HG03469 (cell line): ENCODE data around the gene GAB4.
"Not testable (repeated sequence)": the region's sequence is repeated elsewhere in the genome, so short reads cannot be mapped to it uniquely, and the experiment has no call there.

Experiments used
- ATAC-seq: cut with Tn5 transposase; IDR thresholded peaks from one replicate; pipeline ENCODE4 v1.9.1; 2021; ENCODE audit warnings: mild to moderate bottlenecking, moderate library complexity, moderate number of reproducible peaks; ENCODE audit not compliant: unreplicated experiment

The GAB4 gene

DNA sequence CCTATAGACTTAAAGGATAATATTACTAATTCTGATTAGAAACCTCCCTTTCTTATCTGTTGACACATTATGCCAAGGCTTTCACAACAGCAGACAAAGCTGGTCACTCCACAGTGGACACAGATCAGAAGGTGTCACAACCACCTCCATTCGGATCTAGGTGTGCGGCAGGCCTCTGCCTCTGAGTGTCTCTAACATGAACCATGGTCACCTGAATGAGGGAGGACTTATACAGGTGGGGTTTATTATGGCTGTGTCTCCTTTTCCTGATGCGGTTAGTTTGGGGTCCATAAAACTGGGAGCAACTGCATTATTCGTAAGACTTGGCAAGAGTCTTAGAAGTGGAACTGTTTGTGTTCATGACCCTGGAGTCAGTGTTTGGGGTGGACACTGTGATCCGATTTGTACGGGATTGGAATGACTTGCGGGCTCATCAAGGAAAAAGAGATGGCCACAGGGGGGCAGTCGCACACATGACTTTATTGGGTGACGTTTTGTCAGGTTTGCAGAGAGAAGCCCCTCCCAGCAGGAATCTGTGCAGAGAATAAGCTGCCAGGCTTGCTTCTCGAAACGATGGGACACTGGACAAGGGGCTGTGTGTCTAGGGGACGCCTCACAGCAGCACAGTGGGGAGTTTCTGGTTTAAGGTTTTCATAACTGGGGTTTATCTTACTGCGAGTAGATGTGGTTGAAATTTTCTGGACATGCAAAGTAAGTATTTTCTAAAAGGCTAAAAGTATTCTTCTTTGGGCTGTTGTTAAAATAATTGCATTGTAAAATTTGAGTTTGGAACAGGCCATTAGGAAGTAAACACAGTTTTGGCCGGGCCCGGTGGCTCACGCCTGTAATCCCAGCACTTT lies 90.6 kb downstream of the GAB4 start:
- ATAC-seq = no peak

GRCh38 chr22:16915701-16916100 lies 92.3 kb downstream of the GAB4 start:
- ATAC-seq = no peak

DNA sequence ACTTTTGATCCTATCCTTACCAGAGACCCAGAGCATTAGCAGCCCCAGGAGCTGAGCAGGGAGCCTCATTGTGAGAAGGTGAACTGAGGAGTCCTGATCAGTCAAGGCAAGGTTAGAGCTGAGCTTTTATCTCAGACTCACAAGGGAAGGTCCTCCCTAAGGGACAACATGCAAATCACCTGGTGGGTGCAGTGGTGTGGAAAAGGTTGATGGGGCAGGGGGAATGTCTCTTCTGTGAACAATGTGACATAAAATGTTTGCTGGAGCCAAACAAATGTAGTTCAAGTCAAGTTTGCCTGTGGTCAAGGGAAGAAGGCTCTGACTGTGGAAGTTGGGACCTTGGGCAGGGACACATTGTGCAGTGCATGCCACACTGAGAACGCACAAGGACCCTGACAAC lies 93.1 kb downstream of the GAB4 start:
- not testable (repeated sequence) for ATAC-seq

DNA sequence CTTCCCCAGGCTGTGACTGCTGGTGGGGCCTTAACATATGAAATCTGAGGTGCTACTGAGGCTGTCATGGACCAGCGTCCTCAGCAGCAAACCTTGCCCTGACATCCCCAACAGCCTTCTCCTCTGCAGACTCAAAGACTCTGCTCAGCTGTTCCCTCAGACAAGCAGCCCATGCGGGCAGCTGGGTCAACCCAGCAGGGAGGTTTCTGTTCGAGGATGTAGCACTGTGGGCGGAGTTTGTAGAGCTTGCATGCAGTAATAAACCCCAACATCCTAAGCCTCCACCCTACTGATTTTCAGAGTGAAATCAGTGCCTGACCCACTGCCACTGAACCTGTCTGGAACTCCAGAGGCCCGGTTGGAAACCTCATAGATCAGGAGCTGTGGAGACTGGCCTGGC lies 94.0 kb downstream of the GAB4 start:
- no peak for ATAC-seq

DNA sequence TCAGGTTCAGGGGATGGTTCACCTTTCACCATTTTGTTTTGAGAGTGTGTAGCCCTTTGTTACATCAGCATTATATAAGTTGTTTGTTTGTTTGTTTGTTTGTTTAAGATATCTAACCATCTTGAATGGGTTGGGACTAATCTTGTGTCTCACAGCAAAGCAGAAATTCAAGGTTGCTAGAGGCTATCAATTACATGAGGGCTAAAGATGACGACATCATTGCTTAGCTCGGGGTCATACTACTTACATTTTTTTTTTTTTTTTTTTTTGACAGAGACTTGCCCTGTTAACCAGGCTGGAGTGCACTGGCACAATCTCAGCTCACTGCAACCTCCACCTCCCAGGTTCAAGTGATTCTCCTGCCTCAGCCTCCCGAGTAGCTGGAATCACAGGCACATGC lies 95.7 kb downstream of the GAB4 start:
- ATAC-seq = no peak
